Transverse colon (tissue), 4 donors: ENCODE data around the gene PFKFB3. TPM values are rescaled to one million over a fixed set of nuclear protein-coding genes. Genes with fewer than 3 reads are reported as not detected.
A peak's percentile ranks its signal among the peaks of the same experiment; 100 is the strongest.

Source experiments
- DNase-seq: peaks from one replicate; pipeline ENCODE4 v3.0.0-alpha.2; 2019
- H3K27ac ChIP-seq, 4 donors: fragments of 200-600 bp; sonication (generic); 2 replicates each; pipeline ENCODE4 v1.5.1; 2016 to 2018; ENCODE audit warnings: inconsistent platforms in 4 of 4
- H3K27me3 ChIP-seq: fragments of 200-600 bp; sonication (generic); 2 replicates; pipeline ENCODE4 v1.5.1; 2017; ENCODE audit warnings: inconsistent platforms
- H3K36me3 ChIP-seq, 4 donors: fragments of 200-600 bp; sonication (generic); 2 replicates each; pipeline ENCODE4 v1.5.1; 2017 to 2019; ENCODE audit warnings: inconsistent platforms in 4 of 4
- H3K4me1 ChIP-seq, 4 donors: fragments of 200-600 bp; sonication (generic); 2 replicates each; pipeline ENCODE4 v1.5.1; 2017 to 2020; ENCODE audit warnings: inconsistent platforms in 4 of 4
- H3K4me3 ChIP-seq, 4 donors: fragments of 200-600 bp; sonication (generic); 1 replicate in 1 of 4; 2 replicates in 3 of 4; pipeline versions ENCODE4 v1.5.1 to v1.6.1; 2017 to 2019; ENCODE audit warnings: inconsistent platforms in 4 of 4
- H3K9me3 ChIP-seq, 2 donors: fragments of 200-600 bp; sonication (generic); 2 replicates each; pipeline ENCODE4 v1.5.1; 2017 to 2019; ENCODE audit warnings: inconsistent platforms in 2 of 2
- EP300 ChIP-seq: sonication (generic); formaldehyde crosslinking; IDR thresholded peaks from one replicate; pipeline ENCODE4 v1.6.1; 2017; ENCODE audit warnings: antibody characterized with exemption, low read depth
- POLR2A ChIP-seq: fragments of 450-650 bp; IDR thresholded peaks from one replicate; pipeline ENCODE4 v1.6.1; 2016; ENCODE audit warnings: antibody characterized with exemption, mild to moderate bottlenecking, moderate library complexity
- POLR2AphosphoS5 ChIP-seq, 3 donors: sonication (generic); formaldehyde crosslinking; IDR thresholded peaks; one replicate each; pipeline ENCODE4 v1.6.1; 2016; ENCODE audit warnings: antibody characterized with exemption in 3 of 3
- WGBS, 2 donors: methylation state at CpG; one replicate each; pipeline ENCODE4 v1.1.5; 2018; ENCODE audit warnings: low coverage in 1 of 2; 5-methylcytosine and 5-hydroxymethylcytosine counted together
- in situ Hi-C, 4 donors: fragments of 200-750 bp; cut with MboI; loops; one replicate each; pipeline versions ENCODE4 v1.15.0 to v1.15.1; 2017; ENCODE audit warnings: low sequenced_read_pairs in 3 of 4, low pct_ligation_motif_present in 1 of 4, low pct_unique_long_range_greater_than_20kb in 1 of 4
- intact Hi-C: fragments of 100-400 bp; cut with DNase I; formaldehyde crosslinking; loops from one replicate; pipeline ENCODE4 v1.15.1; 2023; ENCODE audit warnings: low total_unique reads
- total RNA-seq, 4 donors: library from RNA; depleted of rRNA; stranded (reverse); fragments of >200 nt; gene quantifications; one replicate each; pipeline ENCODE4 v1.1.0, GENCODE V29; 2016
- TF ChIP-seq, protein P1 (sequence below), 5 experiments: fragments of 200-600 bp in 3 of 5; fragments of 450-650 bp in 2 of 5; sonication (generic) in 3 of 5; IDR thresholded peaks; 1 replicate in 2 of 5; 2 replicates in 3 of 5; pipeline ENCODE4 v1.5.1; 2016 to 2017; ENCODE audit warnings: antibody characterized with exemption in 5 of 5, inconsistent platforms in 3 of 5, mild to moderate bottlenecking in 2 of 5, moderate library complexity in 1 of 5

Gene PFKFB3
- total RNA-seq, 4 donors from 2014 or later, result 16.9 to 29.9 (median 20.2) TPM

- in situ Hi-C loops (no loop called here), intact Hi-C loops (no loop called here)
These were observed 70.6 kb downstream of the PFKFB3 start for GRCh38 chr10:6273351-6273750.

DNA sequence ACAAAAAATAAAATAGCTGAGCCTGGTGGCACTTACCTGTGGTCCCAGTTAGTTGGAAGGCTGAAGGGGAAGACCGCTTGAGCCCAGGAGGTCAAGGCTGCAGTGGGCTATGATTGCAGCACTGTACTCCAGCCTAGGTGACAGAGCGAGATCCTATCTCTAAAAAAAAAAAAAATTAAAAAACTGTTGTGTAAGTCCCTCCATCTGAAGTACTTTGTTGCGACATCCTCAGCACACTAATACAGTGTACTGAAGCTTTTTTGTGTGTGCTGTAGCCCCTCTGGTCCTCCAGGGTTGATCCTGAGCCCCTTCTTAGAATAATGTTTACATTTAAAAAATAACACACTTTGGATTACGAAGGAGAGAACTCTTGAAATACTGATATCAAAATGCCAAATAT is 71.3 kb downstream of the PFKFB3 start:
- H3K27me3 ChIP-seq, result no peaks in the 10 kb centered on the region
- peak overlapping the region in 2 of 4 donors; percentile 57 to 77 for H3K27ac ChIP-seq
- intact Hi-C loops (no loop called here), in situ Hi-C loops (no loop called here)
- no peaks in the 10 kb centered on the region for H3K9me3 ChIP-seq
- DNase-seq, result no peak
- H3K4me1 ChIP-seq, result peaks cover 0 to 3% (median 0%) of the 10 kb centered on the region in 4 donors
- TF ChIP-seq EP300 (no peak), POLR2AphosphoS5 (IDR thresholded peaks at IDR 0.05) (no peak), POLR2A (no peak)
- TF ChIP-seq, protein P1, sequence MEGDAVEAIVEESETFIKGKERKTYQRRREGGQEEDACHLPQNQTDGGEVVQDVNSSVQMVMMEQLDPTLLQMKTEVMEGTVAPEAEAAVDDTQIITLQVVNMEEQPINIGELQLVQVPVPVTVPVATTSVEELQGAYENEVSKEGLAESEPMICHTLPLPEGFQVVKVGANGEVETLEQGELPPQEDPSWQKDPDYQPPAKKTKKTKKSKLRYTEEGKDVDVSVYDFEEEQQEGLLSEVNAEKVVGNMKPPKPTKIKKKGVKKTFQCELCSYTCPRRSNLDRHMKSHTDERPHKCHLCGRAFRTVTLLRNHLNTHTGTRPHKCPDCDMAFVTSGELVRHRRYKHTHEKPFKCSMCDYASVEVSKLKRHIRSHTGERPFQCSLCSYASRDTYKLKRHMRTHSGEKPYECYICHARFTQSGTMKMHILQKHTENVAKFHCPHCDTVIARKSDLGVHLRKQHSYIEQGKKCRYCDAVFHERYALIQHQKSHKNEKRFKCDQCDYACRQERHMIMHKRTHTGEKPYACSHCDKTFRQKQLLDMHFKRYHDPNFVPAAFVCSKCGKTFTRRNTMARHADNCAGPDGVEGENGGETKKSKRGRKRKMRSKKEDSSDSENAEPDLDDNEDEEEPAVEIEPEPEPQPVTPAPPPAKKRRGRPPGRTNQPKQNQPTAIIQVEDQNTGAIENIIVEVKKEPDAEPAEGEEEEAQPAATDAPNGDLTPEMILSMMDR (IDR thresholded peaks at IDR 0.05), result no peak
- H3K36me3 ChIP-seq, result no peaks in the 10 kb centered on the region
- WGBS, 2 donors, result 87 to 90% methylated on average over 2 to 4 of the region's 4 CpGs
- no peak overlapping the region for H3K4me3 ChIP-seq

More at GRCh38 chr10:6273351-6273750, 70.6 kb downstream of the PFKFB3 start:
- H3K9me3 ChIP-seq, result no peaks in the 10 kb centered on the region
- H3K4me1 ChIP-seq, result peaks cover 0 to 3% (median 0%) of the 10 kb centered on the region in 4 donors
- H3K27ac ChIP-seq, result peak overlapping the region in 1 of 4 donors; percentile 17
- WGBS, 2 donors, result 90% methylated on average over 11 of the region's 11 CpGs; no CpG with 5 or more reads in 1 of the 2 donors
- no peak for DNase-seq
- H3K27me3 ChIP-seq, result no peaks in the 10 kb centered on the region
- no peak overlapping the region for H3K4me3 ChIP-seq
- no peak for TF ChIP-seq POLR2A
- no peak for TF ChIP-seq POLR2AphosphoS5 (IDR thresholded peaks at IDR 0.05)
- TF ChIP-seq, protein P1 (IDR thresholded peaks at IDR 0.05), result no peak
- TF ChIP-seq EP300, result no peak
- no peaks in the 10 kb centered on the region for H3K36me3 ChIP-seq

GRCh38 chr10:6274484-6274883 is 71.8 kb downstream of the PFKFB3 start:
- Histone ChIP-seq H3K27ac (peak overlapping the region; percentile 39 to 77 (median 62)), H3K27me3 (no peaks in the 10 kb centered on the region), H3K4me1 (peaks cover 0 to 5% (median 0%) of the 10 kb centered on the region in 4 donors), H3K9me3 (no peaks in the 10 kb centered on the region), H3K36me3 (no peaks in the 10 kb centered on the region), H3K4me3 (no peak overlapping the region)
- WGBS, 2 donors, result 88 to 93% methylated on average over 2 to 7 of the region's 7 CpGs
- TF ChIP-seq, protein P1 (IDR thresholded peaks at IDR 0.05), result no peak
- no peak for TF ChIP-seq EP300
- no peak for TF ChIP-seq POLR2AphosphoS5 (IDR thresholded peaks at IDR 0.05)
- no peak for TF ChIP-seq POLR2A
- intact Hi-C loops, result no loop called here
- DNase-seq, result no peak
- in situ Hi-C loops, result no loop called here

DNA sequence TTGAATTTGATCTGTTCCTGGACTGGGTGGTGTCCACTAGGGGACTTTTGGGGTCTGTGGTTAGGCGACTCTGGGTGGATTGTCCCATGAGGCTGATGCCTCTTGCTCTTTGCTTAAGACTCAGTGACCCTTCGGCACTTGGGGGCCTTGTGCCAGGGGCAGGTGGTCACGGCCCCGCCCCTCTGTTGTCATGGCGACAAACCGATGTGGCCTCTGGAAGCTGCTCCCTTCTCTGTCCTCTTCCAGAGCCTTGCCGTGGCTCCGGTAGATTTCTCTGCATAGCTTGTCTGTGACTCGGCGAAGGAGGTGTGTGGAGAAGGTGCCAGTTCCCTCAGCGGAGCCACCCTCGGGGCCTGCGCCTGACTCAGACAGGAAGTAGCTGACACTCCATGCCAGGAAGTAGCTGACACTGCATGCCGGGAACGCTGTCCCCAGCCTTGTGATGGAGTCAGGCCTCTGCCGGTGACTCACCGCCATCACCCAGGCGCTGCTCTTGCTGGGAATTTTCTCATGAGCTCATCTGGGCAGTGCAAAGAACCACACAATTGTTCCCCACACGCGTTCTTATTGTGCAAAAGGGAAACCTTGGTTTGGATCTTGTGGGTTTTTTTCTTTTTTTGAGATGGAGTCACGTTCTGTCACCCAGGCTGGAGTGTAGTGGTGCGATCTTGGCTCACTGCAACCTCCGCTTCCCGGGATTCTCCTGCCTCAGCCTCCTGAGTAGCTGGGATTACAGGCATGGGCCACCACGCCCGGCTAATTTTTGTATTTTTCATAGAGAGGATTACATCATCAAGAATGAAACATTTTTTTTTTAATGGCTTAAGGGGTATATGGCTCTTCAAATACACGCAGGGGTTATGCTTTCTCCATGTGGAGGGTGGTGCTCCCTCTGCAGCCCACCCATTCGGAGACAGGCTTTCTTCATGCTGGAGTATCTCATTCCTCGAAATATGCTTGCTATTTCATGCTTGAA is 72.6 kb downstream of the PFKFB3 start:
- Histone ChIP-seq H3K36me3 (no peaks in the 10 kb centered on the region), H3K4me3 (no peak overlapping the region), H3K27me3 (no peaks in the 10 kb centered on the region), H3K27ac (peak overlapping the region; percentile 39 to 77 (median 62)), H3K9me3 (no peaks in the 10 kb centered on the region), H3K4me1 (peaks cover 0 to 7% (median 0%) of the 10 kb centered on the region in 4 donors)
- intact Hi-C loops (no loop called here), in situ Hi-C loops (no loop called here)
- TF ChIP-seq POLR2AphosphoS5 (IDR thresholded peaks at IDR 0.05) (peak; percentile 46 to 87 (median 67)), EP300 (peak; percentile 66), POLR2A (peak; percentile 33)
- TF ChIP-seq, protein P1 (IDR thresholded peaks at IDR 0.05), result no peak
- 72 to 80% methylated on average over 3 to 28 of the region's 29 CpGs for WGBS, 2 donors
- peak; percentile 80 for DNase-seq
